H1 (cell line): ENCODE results near the gene ZNF282. TPM values are rescaled to one million over a fixed set of nuclear protein-coding genes. Genes with fewer than 3 reads are reported as not detected.

Source experiments
- BACH1 ChIP-seq: IDR thresholded peaks from 2 replicates; pipeline ENCODE4 v1.6.1; 2012; ENCODE audit warnings: low read length, improper control_type of control experiment
- KDM1A ChIP-seq: fragments of 200-600, 300-600 bp; sonication (generic); IDR thresholded peaks from 2 replicates; pipeline ENCODE4 v1.7.1; 2016; ENCODE audit warnings: mild to moderate bottlenecking, low read length, borderline replicate concordance
- TAF1 ChIP-seq: IDR thresholded peaks from 2 replicates; pipeline ENCODE4 v1.6.1; 2011; ENCODE audit warnings: mild to moderate bottlenecking, low read depth, low read length
- polyA plus RNA-seq, 7 experiments: library from polyadenylated mRNA; depleted of rRNA in 3 of 7; stranded (reverse) in 5 of 7; unstranded in 2 of 7; fragments of >200 nt in 5 of 7; fragments of 200-250 nt in 2 of 7; gene quantifications; 1 replicate in 5 of 7; 2 replicates in 1 of 7; 4 replicates in 1 of 7; pipeline versions ENCODE4 v1.2.1 to v1.2.3, GENCODE V29; 2011 to 2013; ENCODE audit warnings: missing spikeins in 2 of 7, mixed read lengths in 2 of 7
- total RNA-seq: library from RNA; stranded (reverse); fragmentation: NEBNext Ultra II Directional; extraction: Animal tissue kit (Norgen Biotek cat#: 25700); gene quantifications from 2 replicates; pipeline ENCODE4 v1.2.1, GENCODE V29; 2021

Gene ZNF282
- total and polyA plus RNA-seq, 2 of the 8 experiments (the other 6 are each of a cell fraction or from before 2014, with no cell fraction given): 16.9 to 36.3 TPM

DNA sequence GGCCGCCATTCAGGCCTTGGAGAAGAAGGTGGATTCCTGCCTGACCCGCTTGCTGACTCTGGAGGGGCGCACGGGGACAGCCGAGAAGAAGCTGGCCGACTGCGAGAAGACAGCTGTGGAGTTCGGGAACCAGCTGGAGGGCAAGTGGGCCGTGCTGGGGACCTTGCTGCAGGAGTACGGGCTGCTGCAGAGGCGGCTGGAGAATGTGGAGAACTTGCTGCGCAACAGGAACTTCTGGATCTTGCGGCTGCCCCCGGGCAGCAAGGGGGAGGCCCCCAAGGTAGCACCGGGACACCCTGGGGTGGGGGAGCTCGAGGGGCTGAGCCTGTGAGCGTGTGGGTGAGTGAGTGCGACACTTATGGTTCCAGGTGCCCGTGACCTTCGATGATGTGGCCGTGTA, 71.1 kb downstream of the ZNF282 start (continued):
- no peak for TF ChIP-seq TAF1
- TF ChIP-seq BACH1: no peak
- no peak for TF ChIP-seq KDM1A
